Measurements from ENCODE around the gene TAAR2. TPM values are rescaled to one million over a fixed set of nuclear protein-coding genes. Genes with fewer than 3 reads are reported as not detected.

The TAAR2 gene
- total RNA-seq, 4 donors from 2014 or later, result not detected

DNA sequence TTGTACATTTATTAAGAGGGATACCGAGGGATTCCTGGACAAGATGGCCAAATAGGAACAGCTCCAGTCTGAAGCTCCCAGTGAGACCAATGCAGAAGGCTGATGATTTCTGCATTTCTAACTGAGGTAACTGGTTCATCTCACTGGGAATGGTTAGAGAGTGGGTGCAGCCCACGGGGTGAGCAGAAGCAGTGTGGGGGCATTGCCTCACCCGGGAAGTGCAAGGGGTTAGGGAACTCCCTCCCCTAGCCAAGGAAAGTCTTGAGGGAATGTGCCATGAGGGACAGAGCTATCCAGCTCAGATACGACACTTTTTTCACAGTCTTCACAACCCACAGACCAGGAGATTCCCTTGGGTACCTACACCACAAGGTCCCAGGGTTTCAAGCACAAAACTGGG, 10.7 kb upstream of the TAAR2 start:
- no peaks in the 10 kb centered on the region for H3K9me3 ChIP-seq
- DNase-seq (ENCODE audit: low spot score in 2 of 2), result no peak
- no peaks in the 10 kb centered on the region for H3K4me1 ChIP-seq
- no peaks in the 10 kb centered on the region for H3K36me3 ChIP-seq
- no peak overlapping the region for H3K4me3 ChIP-seq
- H3K27me3 ChIP-seq, result peaks cover 11% of the 10 kb centered on the region
- no peak overlapping the region for H3K27ac ChIP-seq
- 78% methylated on average over 4 of the region's 4 CpGs for WGBS
- TF ChIP-seq POLR2AphosphoS5 (IDR thresholded peaks at IDR 0.05), result no peak
- TF ChIP-seq EP300 (IDR thresholded peaks at IDR 0.05), result no peak
- TF ChIP-seq, protein P1, sequence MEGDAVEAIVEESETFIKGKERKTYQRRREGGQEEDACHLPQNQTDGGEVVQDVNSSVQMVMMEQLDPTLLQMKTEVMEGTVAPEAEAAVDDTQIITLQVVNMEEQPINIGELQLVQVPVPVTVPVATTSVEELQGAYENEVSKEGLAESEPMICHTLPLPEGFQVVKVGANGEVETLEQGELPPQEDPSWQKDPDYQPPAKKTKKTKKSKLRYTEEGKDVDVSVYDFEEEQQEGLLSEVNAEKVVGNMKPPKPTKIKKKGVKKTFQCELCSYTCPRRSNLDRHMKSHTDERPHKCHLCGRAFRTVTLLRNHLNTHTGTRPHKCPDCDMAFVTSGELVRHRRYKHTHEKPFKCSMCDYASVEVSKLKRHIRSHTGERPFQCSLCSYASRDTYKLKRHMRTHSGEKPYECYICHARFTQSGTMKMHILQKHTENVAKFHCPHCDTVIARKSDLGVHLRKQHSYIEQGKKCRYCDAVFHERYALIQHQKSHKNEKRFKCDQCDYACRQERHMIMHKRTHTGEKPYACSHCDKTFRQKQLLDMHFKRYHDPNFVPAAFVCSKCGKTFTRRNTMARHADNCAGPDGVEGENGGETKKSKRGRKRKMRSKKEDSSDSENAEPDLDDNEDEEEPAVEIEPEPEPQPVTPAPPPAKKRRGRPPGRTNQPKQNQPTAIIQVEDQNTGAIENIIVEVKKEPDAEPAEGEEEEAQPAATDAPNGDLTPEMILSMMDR (IDR thresholded peaks at IDR 0.05), result no peak
- TF ChIP-seq POLR2A (IDR thresholded peaks at IDR 0.05), result no peak

DNA sequence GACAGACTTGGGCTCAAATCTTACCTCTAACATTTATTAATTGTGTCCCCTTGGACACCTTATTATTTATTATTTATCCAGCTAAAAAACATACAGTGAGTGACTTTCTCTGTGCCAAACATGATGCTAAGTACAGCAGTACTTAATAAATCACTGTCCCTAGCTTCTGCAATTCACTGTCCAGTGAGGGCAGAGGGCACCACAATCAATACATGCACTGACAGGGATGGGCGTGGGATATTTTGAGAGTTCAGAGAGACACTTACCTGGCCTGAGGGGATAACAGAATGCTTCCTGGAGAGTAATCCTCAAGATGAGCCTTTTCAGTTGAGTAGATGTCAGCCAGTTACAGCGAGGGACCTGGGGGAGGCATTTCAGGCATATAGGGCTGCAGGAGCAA, 9.3 kb upstream of the TAAR2 start:
- peaks cover 11% of the 10 kb centered on the region for H3K27me3 ChIP-seq
- H3K4me1 ChIP-seq, result no peaks in the 10 kb centered on the region
- TF ChIP-seq EP300 (IDR thresholded peaks at IDR 0.05), result no peak
- TF ChIP-seq, protein P1 (IDR thresholded peaks at IDR 0.05), result no peak
- TF ChIP-seq POLR2AphosphoS5 (IDR thresholded peaks at IDR 0.05), result no peak
- no peak for TF ChIP-seq POLR2A (IDR thresholded peaks at IDR 0.05)
- 53% methylated on average over 2 of the region's 2 CpGs for WGBS
- H3K27ac ChIP-seq, result no peak overlapping the region
- no peaks in the 10 kb centered on the region for H3K36me3 ChIP-seq
- no peaks in the 10 kb centered on the region for H3K9me3 ChIP-seq
- H3K4me3 ChIP-seq, result no peak overlapping the region
- no peak for DNase-seq (ENCODE audit: low spot score in 2 of 2)

DNA sequence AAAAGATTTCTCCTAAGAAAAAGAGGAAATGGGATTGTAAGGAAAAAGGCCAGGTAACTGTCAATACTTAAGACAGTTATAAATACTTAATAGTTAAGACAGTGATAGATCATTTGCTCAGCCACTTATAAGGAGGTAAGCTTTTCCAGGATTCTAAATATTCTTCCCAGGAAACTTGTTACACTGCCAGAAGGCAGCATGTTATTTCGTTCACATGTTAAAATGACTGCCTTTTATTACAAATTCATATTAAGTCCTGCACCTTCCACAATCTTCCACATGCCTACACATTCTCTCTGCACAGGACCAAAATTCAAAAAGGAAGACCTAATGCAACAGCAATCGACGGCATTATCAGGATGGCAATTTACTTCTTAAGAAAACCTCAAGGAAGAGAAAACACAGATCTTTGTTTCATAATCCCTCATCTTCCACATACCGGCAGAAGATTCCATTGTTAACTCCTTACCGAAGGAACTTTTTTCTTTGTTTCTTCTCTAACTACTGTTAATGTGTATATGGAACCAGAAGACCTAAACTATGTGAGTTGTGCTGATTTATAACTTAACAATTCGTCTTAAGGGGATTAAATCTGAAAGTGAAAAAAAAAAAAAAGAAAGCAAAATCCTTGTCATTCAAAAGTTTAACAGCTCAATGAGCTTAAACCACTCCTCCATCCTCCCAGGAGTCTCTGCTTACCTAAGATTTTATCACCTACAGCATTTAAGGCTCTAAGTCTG, 799 bp downstream of the TAAR2 start:
- H3K27me3 ChIP-seq, result no peaks in the 10 kb centered on the region
- H3K36me3 ChIP-seq, result no peaks in the 10 kb centered on the region
- no peak overlapping the region for H3K27ac ChIP-seq
- 51% methylated on average over 6 of the region's 6 CpGs for WGBS
- DNase-seq (ENCODE audit: low spot score in 2 of 2), result no peak
- TF ChIP-seq EP300 (IDR thresholded peaks at IDR 0.05) (no peak), POLR2AphosphoS5 (IDR thresholded peaks at IDR 0.05) (no peak), POLR2A (IDR thresholded peaks at IDR 0.05) (no peak)
- TF ChIP-seq, protein P1 (IDR thresholded peaks at IDR 0.05), result no peak
- H3K4me3 ChIP-seq, result no peak overlapping the region
- no peaks in the 10 kb centered on the region for H3K4me1 ChIP-seq
- H3K9me3 ChIP-seq, result no peaks in the 10 kb centered on the region

DNA sequence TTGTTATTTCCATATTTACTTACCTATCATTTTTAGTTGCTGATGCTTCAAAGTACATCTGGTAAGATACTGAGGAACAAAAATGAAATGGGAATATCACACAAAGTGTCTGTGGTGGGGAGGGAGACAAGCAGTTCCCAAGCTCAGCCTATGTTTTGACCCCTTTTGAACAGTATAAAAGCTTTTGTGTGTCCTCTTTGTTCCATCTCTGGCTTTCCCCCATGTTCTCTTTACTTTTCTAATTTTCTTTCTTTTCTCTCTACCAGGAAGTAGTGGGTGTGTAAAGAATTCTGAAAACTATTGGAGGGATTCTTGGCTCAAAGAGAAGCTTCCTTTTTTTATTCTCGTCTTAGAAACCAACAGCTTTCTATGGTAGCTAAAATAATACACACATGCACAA, 7.4 kb downstream of the TAAR2 start:
- 24% methylated on average over 1 of the region's 1 CpG for WGBS

DNA sequence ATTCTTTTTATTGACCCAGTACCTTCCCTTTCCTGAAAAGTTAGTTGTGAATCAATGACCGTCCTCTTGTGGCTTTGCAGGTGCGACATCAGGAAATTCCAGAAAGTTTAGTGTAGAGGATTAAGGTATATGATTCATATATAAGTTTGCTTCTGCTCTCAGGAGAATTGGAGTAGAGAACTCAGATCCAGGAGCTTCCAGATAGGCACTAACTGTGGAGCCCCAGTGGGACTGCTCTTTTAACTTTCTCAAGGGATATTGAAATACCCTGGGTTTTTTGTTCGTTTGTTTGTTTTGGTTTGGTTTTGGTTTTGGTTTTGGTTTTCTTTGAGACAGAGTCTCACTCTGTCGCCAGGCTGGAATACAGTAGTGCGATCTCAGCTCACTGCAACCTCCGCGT, 9.5 kb downstream of the TAAR2 start:
- TF ChIP-seq, protein P1 (IDR thresholded peaks at IDR 0.05), result no peak
- TF ChIP-seq EP300 (IDR thresholded peaks at IDR 0.05) (no peak), POLR2A (IDR thresholded peaks at IDR 0.05) (no peak), POLR2AphosphoS5 (IDR thresholded peaks at IDR 0.05) (no peak)
- no peak for DNase-seq (ENCODE audit: low spot score in 2 of 2)
- 66% methylated on average over 7 of the region's 7 CpGs for WGBS
- Histone ChIP-seq H3K27ac (no peak overlapping the region), H3K4me3 (no peak overlapping the region), H3K36me3 (no peaks in the 10 kb centered on the region), H3K27me3 (no peaks in the 10 kb centered on the region), H3K9me3 (no peaks in the 10 kb centered on the region), H3K4me1 (no peaks in the 10 kb centered on the region)

More for the DNA sequence above, 7.4 kb downstream of the TAAR2 start:
- no peaks in the 10 kb centered on the region for H3K27me3 ChIP-seq
- no peak overlapping the region for H3K4me3 ChIP-seq
- H3K36me3 ChIP-seq, result no peaks in the 10 kb centered on the region
- H3K4me1 ChIP-seq, result no peaks in the 10 kb centered on the region
- H3K27ac ChIP-seq, result no peak overlapping the region
- TF ChIP-seq EP300 (IDR thresholded peaks at IDR 0.05) (no peak), POLR2A (IDR thresholded peaks at IDR 0.05) (no peak), POLR2AphosphoS5 (IDR thresholded peaks at IDR 0.05) (no peak)
- TF ChIP-seq, protein P1 (IDR thresholded peaks at IDR 0.05), result no peak
- H3K9me3 ChIP-seq, result no peaks in the 10 kb centered on the region
- DNase-seq (ENCODE audit: low spot score in 2 of 2), result no peak
